ENCODE data around the gene PATJ.
"Not testable (repeated sequence)": the region's sequence is repeated elsewhere in the genome, so short reads cannot be mapped to it uniquely, and the experiment has no call there.

PATJ gene

GRCh38 chr1:61844006-61844405 lies 101.7 kb downstream of the PATJ start (continued):
- TF ChIP-seq, protein P1, sequence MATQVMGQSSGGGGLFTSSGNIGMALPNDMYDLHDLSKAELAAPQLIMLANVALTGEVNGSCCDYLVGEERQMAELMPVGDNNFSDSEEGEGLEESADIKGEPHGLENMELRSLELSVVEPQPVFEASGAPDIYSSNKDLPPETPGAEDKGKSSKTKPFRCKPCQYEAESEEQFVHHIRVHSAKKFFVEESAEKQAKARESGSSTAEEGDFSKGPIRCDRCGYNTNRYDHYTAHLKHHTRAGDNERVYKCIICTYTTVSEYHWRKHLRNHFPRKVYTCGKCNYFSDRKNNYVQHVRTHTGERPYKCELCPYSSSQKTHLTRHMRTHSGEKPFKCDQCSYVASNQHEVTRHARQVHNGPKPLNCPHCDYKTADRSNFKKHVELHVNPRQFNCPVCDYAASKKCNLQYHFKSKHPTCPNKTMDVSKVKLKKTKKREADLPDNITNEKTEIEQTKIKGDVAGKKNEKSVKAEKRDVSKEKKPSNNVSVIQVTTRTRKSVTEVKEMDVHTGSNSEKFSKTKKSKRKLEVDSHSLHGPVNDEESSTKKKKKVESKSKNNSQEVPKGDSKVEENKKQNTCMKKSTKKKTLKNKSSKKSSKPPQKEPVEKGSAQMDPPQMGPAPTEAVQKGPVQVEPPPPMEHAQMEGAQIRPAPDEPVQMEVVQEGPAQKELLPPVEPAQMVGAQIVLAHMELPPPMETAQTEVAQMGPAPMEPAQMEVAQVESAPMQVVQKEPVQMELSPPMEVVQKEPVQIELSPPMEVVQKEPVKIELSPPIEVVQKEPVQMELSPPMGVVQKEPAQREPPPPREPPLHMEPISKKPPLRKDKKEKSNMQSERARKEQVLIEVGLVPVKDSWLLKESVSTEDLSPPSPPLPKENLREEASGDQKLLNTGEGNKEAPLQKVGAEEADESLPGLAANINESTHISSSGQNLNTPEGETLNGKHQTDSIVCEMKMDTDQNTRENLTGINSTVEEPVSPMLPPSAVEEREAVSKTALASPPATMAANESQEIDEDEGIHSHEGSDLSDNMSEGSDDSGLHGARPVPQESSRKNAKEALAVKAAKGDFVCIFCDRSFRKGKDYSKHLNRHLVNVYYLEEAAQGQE (tag by site-specific recombination; IDR thresholded peaks at IDR 0.05) = no peak
- TF ChIP-seq ZNF354C (tag by site-specific recombination; IDR thresholded peaks at IDR 0.05; ENCODE audit: borderline replicate concordance, low read depth) (no peak), ZNF645 (tag by site-specific recombination; IDR thresholded peaks at IDR 0.05) (no peak), BCL11A (tag by site-specific recombination; IDR thresholded peaks at IDR 0.05; ENCODE audit: low read depth) (no peak), ZNF394 (tag by site-specific recombination; IDR thresholded peaks at IDR 0.05; ENCODE audit: borderline replicate concordance) (no peak), KLF9 (tag by site-specific recombination; IDR thresholded peaks at IDR 0.05; ENCODE audit: low read depth) (no peak), KLF1 (tag by site-specific recombination; IDR thresholded peaks at IDR 0.05) (no peak), ZNF266 (tag by site-specific recombination; IDR thresholded peaks at IDR 0.05; ENCODE audit: low read depth) (no peak)
- TF ChIP-seq, protein P2, sequence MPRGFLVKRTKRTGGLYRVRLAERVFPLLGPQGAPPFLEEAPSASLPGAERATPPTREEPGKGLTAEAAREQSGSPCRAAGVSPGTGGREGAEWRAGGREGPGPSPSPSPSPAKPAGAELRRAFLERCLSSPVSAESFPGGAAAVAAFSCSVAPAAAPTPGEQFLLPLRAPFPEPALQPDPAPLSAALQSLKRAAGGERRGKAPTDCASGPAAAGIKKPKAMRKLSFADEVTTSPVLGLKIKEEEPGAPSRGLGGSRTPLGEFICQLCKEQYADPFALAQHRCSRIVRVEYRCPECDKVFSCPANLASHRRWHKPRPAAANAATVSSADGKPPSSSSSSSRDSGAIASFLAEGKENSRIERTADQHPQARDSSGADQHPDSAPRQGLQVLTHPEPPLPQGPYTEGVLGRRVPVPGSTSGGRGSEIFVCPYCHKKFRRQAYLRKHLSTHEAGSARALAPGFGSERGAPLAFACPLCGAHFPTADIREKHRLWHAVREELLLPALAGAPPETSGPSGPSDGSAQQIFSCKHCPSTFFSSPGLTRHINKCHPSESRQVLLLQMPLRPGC (tag by site-specific recombination; IDR thresholded peaks at IDR 0.05) = no peak
- TF ChIP-seq, protein P3, sequence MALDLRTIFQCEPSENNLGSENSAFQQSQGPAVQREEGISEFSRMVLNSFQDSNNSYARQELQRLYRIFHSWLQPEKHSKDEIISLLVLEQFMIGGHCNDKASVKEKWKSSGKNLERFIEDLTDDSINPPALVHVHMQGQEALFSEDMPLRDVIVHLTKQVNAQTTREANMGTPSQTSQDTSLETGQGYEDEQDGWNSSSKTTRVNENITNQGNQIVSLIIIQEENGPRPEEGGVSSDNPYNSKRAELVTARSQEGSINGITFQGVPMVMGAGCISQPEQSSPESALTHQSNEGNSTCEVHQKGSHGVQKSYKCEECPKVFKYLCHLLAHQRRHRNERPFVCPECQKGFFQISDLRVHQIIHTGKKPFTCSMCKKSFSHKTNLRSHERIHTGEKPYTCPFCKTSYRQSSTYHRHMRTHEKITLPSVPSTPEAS (tag by site-specific recombination; IDR thresholded peaks at IDR 0.05) = no peak

- CTCF ChIA-PET = interaction anchor here (0.7 kb wide), 1 partner anchor 591 kb away, joined by 6 read pairs; no protein-coding TSS in a partner anchor
- H3K27ac ChIP-seq (ENCODE audit: extremely low read depth, low read depth, low read length); H3K9me3 ChIP-seq (ENCODE audit: control insufficient read depth, insufficient read depth, low read depth, low read length); POLR2A ChIA-PET; H3K36me3 ChIP-seq (ENCODE audit: control insufficient read depth in 2 of 2, insufficient read depth in 1 of 2, low read length in 2 of 2); H3K4me1 ChIP-seq (ENCODE audit: control insufficient read depth, insufficient read depth, low read length); H3K4me3 ChIP-seq (ENCODE audit: low read depth, low read length): not testable (repeated sequence)
Measured at GRCh38 chr1:61844664-61845063, 102.4 kb downstream of the PATJ start.

- H3K4me1 ChIP-seq (ENCODE audit: control insufficient read depth, insufficient read depth, low read length) = 0 out of 2 replicates have a peak, but pooled peaks cover 3% of the 10 kb centered on the region
- ChIA-PET POLR2A (interaction anchor here (0.6 kb wide), 2 partner anchors 283 to 796 kb away, joined by 3 to 4 read pairs; no protein-coding TSS in a partner anchor), CTCF (interaction anchor here (0.6 to 1.2 kb wide), 9 partner anchors 10 to 1567 kb away, joined by 3 to 6 read pairs (median 4); no protein-coding TSS in a partner anchor)
- no peak for TF ChIP-seq ZBTB17 (tag by site-specific recombination; IDR thresholded peaks at IDR 0.05)
- H3K27ac ChIP-seq (ENCODE audit: extremely low read depth, low read depth, low read length) = no peak overlapping the region
- peaks cover 4 to 6% of the 10 kb centered on the region in 2 experiments for H3K36me3 ChIP-seq (ENCODE audit: control insufficient read depth in 2 of 2, insufficient read depth in 1 of 2, low read length in 2 of 2)
- H3K9me3 ChIP-seq (ENCODE audit: control insufficient read depth, insufficient read depth, low read depth, low read length) = no peaks in the 10 kb centered on the region
- no peak overlapping the region for H3K4me3 ChIP-seq (ENCODE audit: low read depth, low read length)
Measured at GRCh38 chr1:61851235-61851634, 109.0 kb downstream of the PATJ start.
